Measurements from ENCODE around the gene TGFBI. TPM values are rescaled to one million over a fixed set of nuclear protein-coding genes. Genes with fewer than 3 reads are reported as not detected.

TGFBI gene
- total RNA-seq, 1 donor from 2014 or later, result 13.4 TPM

DNA sequence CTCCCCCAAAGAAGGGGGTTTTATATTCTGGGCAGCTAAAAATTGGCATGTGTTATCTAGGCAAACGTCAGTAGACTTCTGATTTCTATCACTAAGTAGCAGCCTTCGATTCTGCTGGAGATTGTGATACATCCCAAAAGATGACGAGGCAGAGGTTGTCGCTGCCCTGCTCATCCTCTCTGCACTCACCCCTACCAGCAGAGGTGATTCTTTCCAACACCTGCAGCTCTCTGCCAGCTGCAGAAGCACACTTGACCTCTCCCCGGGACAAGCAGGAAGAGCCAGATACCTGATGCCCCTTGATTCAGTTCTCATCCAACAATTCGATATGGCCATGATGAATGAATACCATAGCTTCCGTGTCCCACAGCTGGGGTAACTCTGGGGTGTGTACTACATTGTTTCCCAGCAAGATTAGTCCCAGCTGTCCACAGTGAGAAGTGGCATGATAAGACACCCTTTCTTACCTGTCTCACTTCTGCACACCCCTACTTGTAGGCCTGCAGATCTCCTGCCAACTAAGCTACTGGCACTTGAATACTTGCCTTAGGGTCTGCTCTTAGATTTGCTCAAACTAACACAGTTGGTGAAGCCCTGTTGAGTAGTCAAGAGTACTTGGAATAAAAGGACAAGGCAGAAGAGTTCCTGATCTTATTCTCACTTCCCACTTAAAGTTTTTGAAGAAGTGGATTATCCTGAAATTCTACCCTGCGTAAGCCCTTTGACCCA is 66.3 kb downstream of the TGFBI start:
- peak; percentile 28 for ATAC-seq

GRCh38 chr5:136098176-136098575 is 69.4 kb downstream of the TGFBI start:
- ATAC-seq, result no peak

DNA sequence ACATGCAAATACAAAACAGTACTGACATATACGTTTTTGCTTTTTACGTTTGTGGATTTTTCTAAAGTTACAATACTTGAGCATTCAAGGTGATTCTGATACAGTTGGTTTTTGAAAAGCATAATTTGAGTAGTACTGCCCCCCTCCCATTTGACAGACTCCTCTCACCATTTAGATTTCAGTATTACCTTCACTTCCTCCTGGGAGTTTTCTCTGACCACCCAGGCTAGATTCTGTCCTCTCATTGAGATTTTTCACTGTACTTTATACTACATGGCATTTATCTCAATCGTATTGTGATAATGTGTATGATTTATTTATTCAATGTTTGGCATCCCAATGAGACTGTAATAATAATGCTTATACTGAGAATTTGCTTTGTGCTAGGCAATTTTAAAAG is 71.1 kb downstream of the TGFBI start:
- ATAC-seq, result no peak

DNA sequence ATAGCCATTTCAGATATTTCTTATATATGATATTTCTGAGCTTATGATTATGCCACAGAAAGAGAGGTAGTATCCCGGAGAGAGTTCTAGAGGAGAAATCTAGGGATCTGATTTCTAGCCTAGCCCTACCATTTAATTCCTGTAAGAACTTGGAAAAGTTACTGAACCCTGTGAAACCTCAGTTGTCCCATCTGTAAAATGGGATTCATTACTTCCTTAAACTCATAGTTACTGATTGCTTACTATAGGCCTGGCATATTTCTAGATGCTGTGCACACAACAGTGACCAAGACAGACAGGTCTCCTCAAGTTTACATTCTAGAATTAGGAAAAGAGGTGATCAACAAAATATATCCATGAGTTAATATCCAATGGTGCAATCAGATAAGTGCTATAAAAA is 73.1 kb downstream of the TGFBI start:
- ATAC-seq, result no peak

DNA sequence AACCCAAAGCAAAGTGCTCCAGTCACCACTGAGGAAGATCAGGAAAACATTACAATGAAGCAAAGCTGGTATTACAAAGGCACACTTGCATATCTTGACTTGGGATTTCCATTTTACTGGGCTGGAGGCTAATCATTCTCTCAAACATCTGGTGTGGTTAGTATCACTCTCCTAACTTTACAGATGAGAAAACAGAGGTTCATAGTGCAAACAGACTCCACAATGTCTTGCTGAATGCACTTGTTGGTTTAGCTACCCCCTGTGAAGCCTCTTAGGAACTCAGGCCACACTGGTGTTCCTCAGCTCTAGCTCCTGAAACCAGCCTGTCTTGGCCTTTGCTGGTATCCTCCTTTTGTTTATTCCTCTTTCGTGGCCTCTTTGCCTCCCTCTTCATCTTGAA is 74.3 kb downstream of the TGFBI start:
- ATAC-seq, result no peak

DNA sequence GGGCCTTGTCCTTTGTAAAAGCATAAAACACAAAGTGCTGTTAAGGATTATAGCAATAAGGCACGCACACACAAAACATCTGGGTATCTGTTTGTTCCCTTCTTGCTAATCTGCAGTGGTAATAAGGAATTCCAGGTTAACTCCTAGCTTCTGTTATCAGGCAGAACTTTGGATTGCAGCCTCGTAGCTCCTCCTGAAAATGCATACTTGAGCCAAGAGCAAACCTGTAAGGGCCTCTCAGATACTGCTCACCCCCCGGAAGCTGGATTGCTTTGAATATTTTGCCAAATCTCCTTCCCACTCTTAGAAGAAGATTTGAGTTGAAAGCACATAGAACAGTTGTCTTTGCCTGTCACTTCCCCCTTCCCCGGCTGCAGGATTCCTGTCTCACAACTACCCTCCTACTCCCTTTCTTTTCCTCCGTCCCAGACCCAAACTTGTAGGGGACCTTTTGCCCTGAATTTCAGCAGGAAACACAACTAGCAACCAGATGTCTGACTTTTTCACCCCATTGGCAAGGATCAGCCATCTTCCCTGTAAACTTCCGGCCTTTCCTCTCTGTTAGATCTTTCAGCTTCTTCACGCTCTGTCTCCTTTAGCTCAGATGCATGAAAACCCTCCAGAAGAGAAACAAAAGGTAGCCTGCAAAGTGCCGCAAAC is 75.6 kb downstream of the TGFBI start:
- no peak for ATAC-seq

GRCh38 chr5:136106351-136107031 is 77.7 kb downstream of the TGFBI start:
- ATAC-seq, result no peak

DNA sequence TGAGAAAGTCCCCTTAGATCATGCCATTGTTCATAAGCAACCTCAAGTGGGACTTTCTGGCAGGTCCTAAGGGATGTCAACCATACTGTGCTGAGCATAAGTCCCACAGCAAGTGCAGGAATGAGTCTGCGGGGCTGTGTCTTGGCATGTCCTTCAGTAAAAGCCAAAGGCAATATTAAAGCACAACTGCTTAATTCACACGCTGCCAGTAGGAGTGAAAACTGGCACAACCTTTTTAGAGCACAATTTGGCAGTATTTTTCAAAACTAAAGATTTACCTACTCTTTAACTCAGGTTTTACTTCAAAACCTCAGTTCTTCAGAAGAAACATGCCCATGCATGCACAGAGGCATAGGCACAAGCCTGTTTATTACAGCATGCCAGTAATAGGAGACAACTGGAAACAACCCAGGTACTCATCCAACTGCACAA is 79.4 kb downstream of the TGFBI start:
- peak; percentile 81 for ATAC-seq

GRCh38 chr5:136108766-136109165 is 80.0 kb downstream of the TGFBI start:
- no peak for ATAC-seq

DNA sequence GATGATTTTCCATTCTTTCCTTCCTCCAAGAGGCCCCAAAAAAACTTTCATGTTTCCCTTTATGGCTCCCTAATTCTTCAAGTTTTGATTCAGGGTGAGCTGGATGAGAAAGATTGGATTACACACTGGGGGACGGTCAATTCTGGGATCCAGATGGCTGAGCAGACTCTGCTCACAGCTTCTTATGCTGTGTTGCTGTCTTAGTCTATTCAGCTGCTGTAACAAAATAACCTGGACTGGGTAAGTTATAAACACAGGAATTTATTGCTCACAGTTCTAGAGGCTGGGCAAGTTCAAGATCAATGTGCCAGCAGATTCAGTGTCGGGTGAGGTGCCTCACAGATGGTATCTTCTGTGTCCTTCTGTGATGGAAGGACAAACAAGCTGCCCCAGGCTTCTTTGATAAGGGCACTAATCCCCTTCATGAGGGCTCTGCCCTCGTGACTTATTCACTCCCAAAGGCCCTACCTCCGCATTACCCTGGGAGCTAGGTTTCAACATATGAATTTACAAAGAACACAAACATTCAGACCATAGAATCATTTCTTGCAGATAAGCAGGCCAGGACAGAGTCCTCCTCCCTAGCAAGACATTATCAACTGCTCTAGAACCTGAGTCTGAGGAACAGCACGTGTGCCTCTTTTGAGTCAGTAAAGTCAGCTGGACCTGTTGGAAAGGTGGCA is 80.8 kb downstream of the TGFBI start:
- ATAC-seq, result no peak

Other genes with a start within 250 kb of the TGFBI start
- 0.32 TPM for gene SLC25A48, start 194.3 kb upstream of the TGFBI start, total RNA-seq
- gene IL9, start 133.1 kb upstream of the TGFBI start, total RNA-seq, result not detected
- not detected for gene LECT2, start 74.0 kb upstream of the TGFBI start, total RNA-seq
- gene SMAD5, start 103.9 kb downstream of the TGFBI start, total RNA-seq, result 46.8 TPM
- not detected for gene SMIM32, start 164.2 kb downstream of the TGFBI start, total RNA-seq